GM20000 (cell line): ENCODE data around the gene ZNF410.
"Not testable (repeated sequence)": the region's sequence is repeated elsewhere in the genome, so short reads cannot be mapped to it uniquely, and the experiment has no call there.

ENCODE experiments used
- DNase-seq: peaks from one replicate; pipeline ENCODE4 v3.0.0; 2012; ENCODE audit warnings: low spot score
- CTCF ChIP-seq: IDR thresholded peaks from 2 replicates; pipeline ENCODE4 v1.5.1; 2012; ENCODE audit warnings: mild to moderate bottlenecking, control low read depth; ENCODE audit errors: extremely low read depth, missing control alignments

Gene ZNF410

GRCh38 chr14:73909681-73910080 lies 23.0 kb downstream of the ZNF410 start:
- no peak for DNase-seq
- TF ChIP-seq CTCF: no peak

- no peak for TF ChIP-seq CTCF
- DNase-seq: no peak
These were observed 26.6 kb downstream of the ZNF410 start for GRCh38 chr14:73913256-73913655.

GRCh38 chr14:73916324-73916723 lies 29.7 kb downstream of the ZNF410 start:
- DNase-seq: no peak
- no peak for TF ChIP-seq CTCF

GRCh38 chr14:73919457-73919856 lies 32.8 kb downstream of the ZNF410 start:
- not testable (repeated sequence) for DNase-seq

GRCh38 chr14:73924337-73924736 lies 37.7 kb downstream of the ZNF410 start:
- no peak for TF ChIP-seq CTCF
- no peak for DNase-seq

- no peak for DNase-seq
- TF ChIP-seq CTCF: no peak
These were observed 49.0 kb downstream of the ZNF410 start for GRCh38 chr14:73935666-73936065.

GRCh38 chr14:73936548-73936947 lies 49.9 kb downstream of the ZNF410 start:
- no peak for TF ChIP-seq CTCF
- DNase-seq: no peak

- DNase-seq: no peak
- no peak for TF ChIP-seq CTCF
These were observed 50.4 kb downstream of the ZNF410 start for GRCh38 chr14:73937012-73937411.
